ENCODE data around the gene ZSCAN31. TPM values are rescaled to one million over a fixed set of nuclear protein-coding genes. Genes with fewer than 3 reads are reported as not detected.
A peak's percentile ranks its signal among the peaks of the same experiment; 100 is the strongest.

Gene ZSCAN31
- total RNA-seq, 1 donor, result 3.5 TPM

DNA sequence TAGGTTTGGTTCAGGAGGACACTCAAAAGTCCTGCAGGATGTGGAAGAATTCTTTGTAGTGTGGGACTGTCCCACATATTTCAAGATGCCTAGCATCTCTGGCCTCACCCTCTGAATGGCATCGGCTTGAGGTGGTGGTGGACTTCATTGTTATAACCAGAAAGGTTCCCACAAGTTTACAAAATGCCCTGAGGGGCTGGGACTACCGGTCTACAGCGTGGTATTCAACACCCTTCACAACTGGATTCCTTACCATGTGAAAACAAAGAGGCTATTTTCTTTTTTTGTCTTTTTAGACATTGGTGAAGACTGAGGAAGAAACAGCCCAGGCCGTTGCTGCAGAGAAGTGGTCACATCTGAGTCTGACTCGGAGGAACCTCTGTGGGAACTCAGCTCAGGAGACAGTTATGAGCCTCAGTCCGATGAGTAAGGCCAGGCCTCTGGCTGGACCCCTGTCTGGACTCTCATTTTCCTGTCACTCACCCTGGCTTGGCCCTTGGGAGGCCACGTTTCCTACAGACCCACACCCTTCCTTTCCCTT is 39.4 kb downstream of the ZSCAN31 start:
- DNase-seq (ENCODE audit: low read depth), result no peak
- H3K4me3 ChIP-seq (ENCODE audit: low read depth, low read length), result no peak overlapping the region
- TF ChIP-seq CTCF (IDR thresholded peaks at IDR 0.05; ENCODE audit: insufficient read depth, low read depth, low read length), result no peak

GRCh38 chr6:28295326-28295725 is 40.6 kb downstream of the ZSCAN31 start:
- no peak overlapping the region for H3K4me3 ChIP-seq (ENCODE audit: low read depth, low read length)
- no peak for TF ChIP-seq CTCF (IDR thresholded peaks at IDR 0.05; ENCODE audit: insufficient read depth, low read depth, low read length)
- DNase-seq (ENCODE audit: low read depth), result no peak

DNA sequence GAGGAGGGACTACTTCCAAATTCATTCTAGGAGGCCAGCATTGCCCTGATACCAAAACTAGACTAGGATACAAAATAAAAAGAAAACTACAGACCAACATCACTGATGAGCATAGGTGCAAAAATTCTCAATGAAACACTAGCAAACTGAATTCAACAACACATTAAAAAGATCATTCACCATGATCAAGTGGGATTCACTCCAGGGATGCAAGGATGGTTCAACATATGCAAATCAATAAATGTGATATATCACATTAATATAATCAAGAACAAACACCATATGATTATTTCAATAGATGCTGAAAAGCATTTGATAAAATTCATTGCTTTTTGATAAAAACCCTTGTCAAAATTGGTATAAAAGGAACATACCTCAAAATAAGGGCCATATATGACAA is 44.4 kb downstream of the ZSCAN31 start:
- TF ChIP-seq CTCF (IDR thresholded peaks at IDR 0.05; ENCODE audit: insufficient read depth, low read depth, low read length), result no peak
- DNase-seq (ENCODE audit: low read depth), result no peak

GRCh38 chr6:28282926-28283325 is 53.0 kb downstream of the ZSCAN31 start:
- no peak overlapping the region for H3K4me3 ChIP-seq (ENCODE audit: low read depth, low read length)
- no peak for TF ChIP-seq CTCF (IDR thresholded peaks at IDR 0.05; ENCODE audit: insufficient read depth, low read depth, low read length)
- no peak for DNase-seq (ENCODE audit: low read depth)

More for the DNA sequence above, 44.4 kb downstream of the ZSCAN31 start:
- no peak overlapping the region for H3K4me3 ChIP-seq (ENCODE audit: low read depth, low read length)

GRCh38 chr6:28281288-28282064 is 54.5 kb downstream of the ZSCAN31 start, which contains the start of gene PGBD1:
PGBD1 (plus strand) TSS chr6:28281572; CDS start chr6:28283814, 2,242 bp downstream.
- TF ChIP-seq CTCF (IDR thresholded peaks at IDR 0.05; ENCODE audit: insufficient read depth, low read depth, low read length), result no peak
- DNase-seq (ENCODE audit: low read depth), result peak; percentile 72
- H3K4me3 ChIP-seq (ENCODE audit: low read depth, low read length), result peak within 1 kb of the TSS; percentile 80

DNA sequence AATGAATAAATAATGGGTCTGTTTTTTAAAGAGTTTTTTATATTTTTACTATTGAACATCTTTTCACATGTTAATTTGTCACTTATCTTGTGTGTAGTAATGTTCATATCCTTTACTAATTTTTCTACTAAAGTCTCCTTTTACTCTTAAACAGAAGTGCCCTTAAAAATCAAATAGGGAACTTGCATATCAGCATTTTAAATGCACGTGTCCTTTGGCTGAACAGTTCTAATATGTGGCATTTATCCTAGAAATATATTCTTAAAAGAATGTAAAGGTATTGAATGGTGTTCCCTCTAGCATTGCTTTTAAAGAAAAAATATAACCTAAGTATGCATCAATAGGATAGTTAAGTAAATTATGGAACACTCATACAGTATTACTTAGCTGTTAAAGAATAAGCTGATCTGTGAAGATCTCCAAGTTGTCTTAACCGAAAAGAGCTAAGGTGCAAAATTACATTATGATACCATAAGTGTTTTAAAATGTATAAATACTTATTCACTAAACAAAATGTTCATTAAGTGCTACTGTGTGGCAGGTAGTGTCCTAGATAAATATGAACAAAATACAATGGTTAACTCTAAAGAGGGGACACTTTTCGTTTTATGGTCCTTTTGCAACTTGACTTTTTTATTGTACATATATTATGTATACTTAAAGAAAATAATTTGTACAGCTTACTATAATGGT is 55.2 kb downstream of the ZSCAN31 start:
- no peak for DNase-seq (ENCODE audit: low read depth)
- H3K4me3 ChIP-seq (ENCODE audit: low read depth, low read length), result peak overlapping the region; percentile 80
- TF ChIP-seq CTCF (IDR thresholded peaks at IDR 0.05; ENCODE audit: insufficient read depth, low read depth, low read length), result no peak
